Stimulated activated naive CD8-positive, alpha-beta T cell treated with anti-CD3 and anti-CD28 coated beads, Interleukin-15, Interleukin-2, amounts not matched to agents 100 ng/mL and 50 ng/mL, for 24 hours (primary cell): ENCODE measurements around the gene PPP1R16B.

Experiments used
- H3K27ac Mint-ChIP-seq: one replicate; pipeline ENCODE4 v1.8.0; 2021; ENCODE audit warnings: mild to moderate bottlenecking, mixed read lengths
- H3K27me3 Mint-ChIP-seq: one replicate; pipeline ENCODE4 v1.8.0; 2021; ENCODE audit warnings: mixed read lengths
- H3K36me3 Mint-ChIP-seq: one replicate; pipeline ENCODE4 v1.8.0; 2021; ENCODE audit warnings: low read depth, mixed read lengths
- H3K4me1 Mint-ChIP-seq: one replicate; pipeline ENCODE4 v1.8.0; 2021; ENCODE audit warnings: low read depth, mixed read lengths
- H3K4me3 Mint-ChIP-seq: one replicate; pipeline ENCODE4 v1.8.0; 2021; ENCODE audit warnings: mild to moderate bottlenecking, mixed read lengths
- H3K9me3 Mint-ChIP-seq: one replicate; pipeline ENCODE4 v1.8.0; 2021; ENCODE audit warnings: mixed read lengths

PPP1R16B gene

DNA sequence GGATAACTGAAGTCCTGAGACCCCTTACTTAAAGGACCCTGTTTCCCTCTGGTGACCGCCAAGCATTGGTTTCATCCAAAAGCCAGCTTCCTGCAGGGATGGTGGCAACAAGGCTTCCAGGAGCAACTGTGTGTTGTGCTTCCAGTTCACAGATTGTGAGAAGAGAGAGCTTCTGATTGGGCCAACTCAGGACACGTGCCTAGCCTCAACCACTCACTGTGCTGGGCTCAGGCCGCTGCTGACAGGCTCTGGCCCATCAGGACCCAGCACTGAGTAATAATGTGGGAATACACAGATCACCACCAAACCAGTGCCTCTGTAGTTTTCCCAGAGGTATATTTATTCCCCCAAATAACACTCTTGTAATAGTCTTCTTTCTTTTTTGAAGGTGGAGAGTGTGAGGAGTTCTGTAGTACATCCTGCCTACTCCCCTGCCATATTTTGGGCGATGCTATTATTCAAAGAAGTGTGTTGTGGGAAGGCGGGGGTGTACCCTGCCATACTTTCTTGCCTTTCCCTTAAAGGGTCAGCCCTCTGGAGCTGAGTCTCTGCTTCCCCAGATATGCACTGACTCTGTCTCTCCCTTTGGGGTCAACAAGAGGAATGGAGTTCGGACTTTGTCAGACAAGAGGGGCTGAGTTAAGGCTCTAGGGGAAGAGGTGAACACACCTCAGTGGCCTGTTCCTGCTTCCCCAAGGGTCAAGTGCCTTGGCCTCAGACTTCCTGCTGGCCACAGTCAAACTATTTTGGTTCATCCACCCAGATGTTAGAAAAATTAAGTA, 23.2 kb downstream of the PPP1R16B start:
- peaks cover 100% of the 10 kb centered on the region for H3K4me1 Mint-ChIP-seq
- H3K9me3 Mint-ChIP-seq = no peaks in the 10 kb centered on the region
- peak overlapping the region; percentile 69 for H3K27ac Mint-ChIP-seq
- H3K36me3 Mint-ChIP-seq = peaks cover 90% of the 10 kb centered on the region
- no peak overlapping the region for H3K4me3 Mint-ChIP-seq
- H3K27me3 Mint-ChIP-seq = no peaks in the 10 kb centered on the region

DNA sequence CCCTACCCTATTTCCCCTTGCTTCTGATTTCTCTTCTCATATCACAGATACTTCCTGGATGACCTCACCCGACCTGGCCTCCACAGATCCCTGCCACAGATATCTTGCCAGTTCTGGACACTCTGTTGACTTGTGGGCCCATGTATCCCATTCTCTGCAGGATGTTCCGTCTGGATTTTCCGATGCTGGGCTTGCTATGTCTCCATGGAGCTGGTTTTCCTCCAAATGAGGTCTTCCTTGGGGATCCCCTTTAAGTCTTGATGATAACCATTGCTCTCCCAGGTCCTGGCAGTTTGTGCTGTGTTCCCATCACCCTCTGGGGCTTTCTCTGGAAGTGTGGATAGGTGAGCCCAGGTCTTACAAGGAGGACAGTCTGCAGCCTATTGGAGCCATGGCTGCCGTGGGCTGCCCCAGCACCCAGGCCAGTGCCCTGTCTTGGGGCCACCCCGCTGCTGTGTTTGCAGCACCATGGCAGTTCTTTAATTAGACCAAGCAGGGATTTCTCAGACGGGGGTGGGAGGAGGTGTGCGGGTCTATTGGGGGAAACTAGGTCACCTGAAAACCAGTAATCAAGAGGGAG, 23.9 kb downstream of the PPP1R16B start:
- Mint-ChIP-seq H3K36me3 (peaks cover 87% of the 10 kb centered on the region), H3K4me3 (no peak overlapping the region), H3K27me3 (no peaks in the 10 kb centered on the region), H3K27ac (peak overlapping the region; percentile 69), H3K4me1 (peaks cover 100% of the 10 kb centered on the region), H3K9me3 (no peaks in the 10 kb centered on the region)

GRCh38 chr20:38830356-38830755, 24.9 kb downstream of the PPP1R16B start:
- Mint-ChIP-seq H3K27me3 (no peaks in the 10 kb centered on the region), H3K36me3 (peaks cover 78% of the 10 kb centered on the region), H3K4me3 (no peak overlapping the region), H3K27ac (peak overlapping the region; percentile 17), H3K4me1 (peaks cover 98% of the 10 kb centered on the region), H3K9me3 (no peaks in the 10 kb centered on the region)

- no peaks in the 10 kb centered on the region for H3K27me3 Mint-ChIP-seq
- no peaks in the 10 kb centered on the region for H3K9me3 Mint-ChIP-seq
- H3K4me3 Mint-ChIP-seq = no peak overlapping the region
- H3K27ac Mint-ChIP-seq = peak overlapping the region; percentile 95
- peaks cover 71% of the 10 kb centered on the region for H3K36me3 Mint-ChIP-seq
- H3K4me1 Mint-ChIP-seq = peaks cover 90% of the 10 kb centered on the region
Measured at GRCh38 chr20:38831049-38831691, 25.7 kb downstream of the PPP1R16B start.

DNA sequence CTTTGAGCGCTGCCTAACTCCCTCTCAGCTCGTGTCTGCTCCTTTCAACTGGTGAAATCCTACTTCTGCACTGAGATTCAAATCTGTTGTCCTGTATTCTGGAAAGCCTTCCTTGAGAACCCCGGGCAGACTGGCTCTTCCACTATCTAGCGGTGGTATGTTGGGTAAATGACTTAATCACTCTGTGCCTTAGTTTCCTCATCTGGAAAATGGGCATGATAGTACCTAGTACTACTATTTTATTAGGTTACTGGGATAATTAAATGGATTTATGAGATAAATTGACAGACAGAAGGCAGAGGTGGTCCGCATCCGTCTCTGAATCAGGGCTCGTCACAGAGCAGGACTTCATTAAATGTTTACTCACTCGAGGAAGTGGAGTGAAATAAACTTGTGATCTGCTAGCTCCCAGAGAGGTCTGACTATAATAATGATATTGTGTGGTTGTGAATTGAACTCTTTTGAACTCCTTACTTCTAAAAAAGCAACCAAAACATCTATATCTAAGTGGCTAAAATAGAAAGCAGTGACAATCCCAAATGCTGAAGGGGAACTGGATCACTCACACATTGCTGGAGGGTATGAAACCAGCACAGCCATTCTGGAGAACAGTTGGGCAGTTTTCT, 26.6 kb downstream of the PPP1R16B start:
- Mint-ChIP-seq H3K4me1 (peaks cover 86% of the 10 kb centered on the region), H3K4me3 (no peak overlapping the region), H3K36me3 (peaks cover 70% of the 10 kb centered on the region), H3K27me3 (no peaks in the 10 kb centered on the region), H3K9me3 (no peaks in the 10 kb centered on the region), H3K27ac (peak overlapping the region; percentile 95)

- Mint-ChIP-seq H3K4me1 (peaks cover 80% of the 10 kb centered on the region), H3K4me3 (peak overlapping the region; percentile 55), H3K9me3 (no peaks in the 10 kb centered on the region)
Measured at GRCh38 chr20:38833154-38833856, 27.8 kb downstream of the PPP1R16B start.

GRCh38 chr20:38833857-38834164, 28.3 kb downstream of the PPP1R16B start:
- Mint-ChIP-seq H3K4me1 (peaks cover 80% of the 10 kb centered on the region), H3K36me3 (peaks cover 65% of the 10 kb centered on the region), H3K27ac (peak overlapping the region; percentile 95), H3K9me3 (no peaks in the 10 kb centered on the region), H3K27me3 (no peaks in the 10 kb centered on the region), H3K4me3 (peak overlapping the region; percentile 55)

More at GRCh38 chr20:38833154-38833856, 27.8 kb downstream of the PPP1R16B start:
- H3K27me3 Mint-ChIP-seq = no peaks in the 10 kb centered on the region
- peaks cover 64% of the 10 kb centered on the region for H3K36me3 Mint-ChIP-seq
- H3K27ac Mint-ChIP-seq = peak overlapping the region; percentile 95

GRCh38 chr20:38834868-38835267, 29.4 kb downstream of the PPP1R16B start:
- no peaks in the 10 kb centered on the region for H3K9me3 Mint-ChIP-seq
- H3K27ac Mint-ChIP-seq = peak overlapping the region; percentile 58
- H3K36me3 Mint-ChIP-seq = peaks cover 65% of the 10 kb centered on the region
- no peaks in the 10 kb centered on the region for H3K27me3 Mint-ChIP-seq
- peaks cover 80% of the 10 kb centered on the region for H3K4me1 Mint-ChIP-seq
- peak overlapping the region; percentile 37 for H3K4me3 Mint-ChIP-seq

DNA sequence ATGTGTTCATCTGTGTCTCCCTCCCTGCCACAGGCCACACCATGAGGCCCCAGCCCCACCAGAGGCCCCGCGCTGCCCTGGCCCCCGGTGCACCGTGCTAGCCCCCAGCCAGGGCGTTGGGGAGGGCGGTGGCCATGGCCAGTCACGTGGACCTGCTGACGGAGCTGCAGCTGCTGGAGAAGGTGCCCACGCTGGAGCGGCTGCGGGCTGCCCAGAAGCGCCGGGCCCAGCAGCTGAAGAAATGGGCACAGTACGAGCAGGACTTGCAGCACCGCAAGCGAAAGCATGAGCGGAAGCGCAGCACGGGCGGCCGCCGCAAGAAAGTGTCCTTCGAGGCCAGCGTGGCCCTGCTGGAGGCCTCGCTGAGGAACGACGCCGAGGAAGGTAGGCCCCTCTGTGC, 30.3 kb downstream of the PPP1R16B start:
- Mint-ChIP-seq H3K27me3 (no peaks in the 10 kb centered on the region), H3K9me3 (no peaks in the 10 kb centered on the region), H3K27ac (no peak overlapping the region), H3K36me3 (peaks cover 66% of the 10 kb centered on the region), H3K4me3 (no peak overlapping the region), H3K4me1 (peaks cover 80% of the 10 kb centered on the region)

GRCh38 chr20:38836991-38837390, 31.5 kb downstream of the PPP1R16B start:
- H3K36me3 Mint-ChIP-seq = peaks cover 63% of the 10 kb centered on the region

DNA sequence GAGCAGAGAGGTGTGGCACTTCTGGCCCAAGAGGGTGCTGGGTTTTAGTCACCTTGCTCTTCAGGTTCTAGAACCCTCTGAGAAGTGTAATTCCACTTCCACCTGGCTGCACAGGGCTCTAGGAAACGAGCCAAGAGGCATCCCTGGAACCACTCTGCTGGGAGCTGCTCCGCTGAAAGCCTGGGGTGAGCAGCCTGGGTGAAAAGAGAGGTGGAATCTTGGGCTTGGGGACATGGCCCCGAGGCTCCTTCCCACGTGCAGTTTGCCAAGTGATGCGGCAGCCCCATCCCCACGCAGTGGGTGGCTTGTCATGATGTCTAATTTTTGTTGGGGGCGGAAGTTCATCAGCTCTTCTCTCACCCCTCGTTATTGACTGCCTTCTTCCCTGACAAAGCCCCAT, 32.8 kb downstream of the PPP1R16B start:
- Mint-ChIP-seq H3K9me3 (no peaks in the 10 kb centered on the region), H3K36me3 (peaks cover 52% of the 10 kb centered on the region), H3K27me3 (no peaks in the 10 kb centered on the region)

More at GRCh38 chr20:38836991-38837390, 31.5 kb downstream of the PPP1R16B start:
- H3K4me3 Mint-ChIP-seq = no peak overlapping the region
- peaks cover 80% of the 10 kb centered on the region for H3K4me1 Mint-ChIP-seq
- H3K9me3 Mint-ChIP-seq = no peaks in the 10 kb centered on the region
- peak overlapping the region; percentile 19 for H3K27ac Mint-ChIP-seq
- no peaks in the 10 kb centered on the region for H3K27me3 Mint-ChIP-seq

DNA sequence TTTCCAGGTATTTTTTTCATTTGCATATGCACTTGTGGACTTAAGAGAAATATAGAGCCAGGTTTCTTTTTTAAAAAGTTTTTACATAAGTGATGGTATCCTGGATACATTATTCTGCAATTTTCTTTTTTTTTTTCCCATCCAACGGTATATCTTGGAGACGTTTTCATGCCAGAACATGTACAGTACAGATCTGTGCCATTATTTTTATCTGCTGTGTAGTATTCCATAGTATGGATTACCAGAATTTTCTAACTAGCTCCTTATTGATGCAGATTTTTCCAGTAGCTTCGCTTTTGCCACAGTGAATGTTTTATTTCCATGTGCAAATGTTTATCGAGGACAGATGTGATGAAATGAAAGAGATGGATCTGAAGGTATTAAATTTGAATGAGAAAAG, 34.1 kb downstream of the PPP1R16B start:
- Mint-ChIP-seq H3K27ac (peak overlapping the region; percentile 98), H3K4me3 (peak overlapping the region; percentile 51), H3K4me1 (peaks cover 79% of the 10 kb centered on the region), H3K27me3 (no peaks in the 10 kb centered on the region), H3K9me3 (no peaks in the 10 kb centered on the region), H3K36me3 (peaks cover 50% of the 10 kb centered on the region)

More for the DNA sequence above, 32.8 kb downstream of the PPP1R16B start:
- peaks cover 80% of the 10 kb centered on the region for H3K4me1 Mint-ChIP-seq
- H3K27ac Mint-ChIP-seq = no peak overlapping the region
- H3K4me3 Mint-ChIP-seq = no peak overlapping the region

GRCh38 chr20:38840053-38840893, 34.8 kb downstream of the PPP1R16B start:
- Mint-ChIP-seq H3K27me3 (no peaks in the 10 kb centered on the region), H3K4me1 (peaks cover 81% of the 10 kb centered on the region), H3K36me3 (peaks cover 56% of the 10 kb centered on the region), H3K4me3 (peak overlapping the region; percentile 61), H3K9me3 (no peaks in the 10 kb centered on the region), H3K27ac (peak overlapping the region; percentile 98)
